Hepatocyte (in vitro differentiated cells): ENCODE data around the gene DRD5. TPM values are rescaled to one million over a fixed set of nuclear protein-coding genes. Genes with fewer than 3 reads are reported as not detected.
"Not testable (repeated sequence)": the region's sequence is repeated elsewhere in the genome, so short reads cannot be mapped to it uniquely, and the experiment has no call there.

Source experiments
- DNase-seq: peaks from one replicate; pipeline ENCODE4 v3.0.0-alpha.2; 2016; ENCODE audit warnings: low spot score
- H2AFZ ChIP-seq: fragments of 200-600 bp; sonication (generic); 2 replicates; pipeline ENCODE4 v1.6.0; 2016; ENCODE audit warnings: antibody characterized with exemption, mild to moderate bottlenecking
- H3K27ac ChIP-seq: fragments of 200-600 bp; sonication (generic); 2 replicates; pipeline ENCODE4 v1.5.1; 2016; ENCODE audit warnings: mild to moderate bottlenecking
- H3K27me3 ChIP-seq: fragments of 200-600 bp; sonication (generic); 2 replicates; pipeline ENCODE4 v1.6.1; 2016
- H3K36me3 ChIP-seq: fragments of 200-600 bp; sonication (generic); replicated peaks from 2 replicates; pipeline ENCODE4 v1.5.1; 2016; ENCODE audit warnings: low read depth; ENCODE audit not compliant: insufficient read depth
- H3K4me1 ChIP-seq: fragments of 200-600 bp; sonication (generic); 2 replicates; pipeline ENCODE4 v1.5.1; 2016; ENCODE audit warnings: mild to moderate bottlenecking, moderate library complexity; ENCODE audit not compliant: insufficient read depth
- H3K4me2 ChIP-seq: fragments of 200-600 bp; sonication (generic); 2 replicates; pipeline ENCODE4 v1.6.0; 2016
- H3K4me3 ChIP-seq: fragments of 200-600 bp; sonication (generic); 2 replicates; pipeline ENCODE4 v1.5.1; 2016; ENCODE audit warnings: mild to moderate bottlenecking
- H3K79me2 ChIP-seq: fragments of 200-600 bp; sonication (generic); 2 replicates; pipeline ENCODE4 v1.6.0; 2017; ENCODE audit warnings: mild to moderate bottlenecking
- H3K9me2 ChIP-seq: fragments of 200-600 bp; sonication (generic); replicated peaks from 2 replicates; pipeline ENCODE4 v1.6.0; 2017; ENCODE audit warnings: mild to moderate bottlenecking; ENCODE audit not compliant: insufficient read depth
- H3K9me3 ChIP-seq: fragments of 200-600 bp; sonication (generic); 2 replicates; pipeline ENCODE4 v1.5.1; 2016; ENCODE audit warnings: low read depth, mild to moderate bottlenecking
- H4K20me1 ChIP-seq: fragments of 200-600 bp; sonication (generic); 2 replicates; pipeline ENCODE4 v1.6.0; 2016; ENCODE audit warnings: mild to moderate bottlenecking; ENCODE audit not compliant: insufficient read depth, poor library complexity, severe bottlenecking
- CTCF ChIP-seq: fragments of 200-600 bp; sonication (generic); IDR thresholded peaks from 2 replicates; pipeline ENCODE4 v1.5.1; 2016; ENCODE audit warnings: antibody characterized with exemption, mild to moderate bottlenecking; ENCODE audit not compliant: poor library complexity
- EZH2 ChIP-seq: fragments of 200-600 bp; sonication (generic); IDR thresholded peaks from 2 replicates; pipeline ENCODE4 v1.6.1; 2016; ENCODE audit warnings: antibody characterized with exemption, mild to moderate bottlenecking, borderline replicate concordance
- EZH2phosphoT487 ChIP-seq: fragments of 200-600 bp; sonication (generic); IDR thresholded peaks from one replicate; pipeline ENCODE4 v1.6.1; 2018; ENCODE audit warnings: antibody characterized with exemption, mild to moderate bottlenecking, low read depth, moderate library complexity; ENCODE audit not compliant: unreplicated experiment, severe bottlenecking
- WGBS: methylation state at CpG from one replicate; pipeline ENCODE4 v1.1.6; 2016; ENCODE audit warnings: low lambda C conversion rate; ENCODE audit errors: missing lambda C conversion rate; 5-methylcytosine and 5-hydroxymethylcytosine counted together
- polyA plus RNA-seq: library from polyadenylated mRNA; unstranded; fragments of >200 nt; fragmentation: Nextera tagmentation; extraction: Ambion mirVana; gene quantifications from 2 replicates; pipeline ENCODE4 v1.2.1, GENCODE V29; 2016
- total RNA-seq: library from RNA; depleted of rRNA; stranded (reverse); fragments of >200 nt; gene quantifications from 2 replicates; pipeline ENCODE4 v1.2.3, GENCODE V29; 2014

Gene DRD5
- total and polyA plus RNA-seq, 2 experiments from 2014 or later: not detected

GRCh38 chr4:9773471-9773870 lies 8.0 kb upstream of the DRD5 start:
- 31% methylated on average over 3 of the region's 3 CpGs for WGBS
- no peaks in the 10 kb centered on the region for H3K79me2 ChIP-seq
- H3K4me3 ChIP-seq: no peak overlapping the region
- TF ChIP-seq CTCF (no peak), EZH2 (no peak), EZH2phosphoT487 (no peak)
- peaks cover 17% of the 10 kb centered on the region for H3K27me3 ChIP-seq
- no peak for DNase-seq
- H4K20me1 ChIP-seq: no peaks in the 10 kb centered on the region
- H3K36me3 ChIP-seq: no peaks in the 10 kb centered on the region
- no peaks in the 10 kb centered on the region for H3K9me3 ChIP-seq
- no peaks in the 10 kb centered on the region for H3K9me2 ChIP-seq
- no peaks in the 10 kb centered on the region for H3K4me1 ChIP-seq
- H3K27ac ChIP-seq: no peak overlapping the region
- no peak overlapping the region for H2AFZ ChIP-seq
- H3K4me2 ChIP-seq: no peak overlapping the region

- WGBS: 83% methylated on average over 19 of the region's 22 CpGs
Measured at GRCh38 chr4:9782136-9782436, 652 bp downstream of the DRD5 start.

GRCh38 chr4:9785891-9786290 lies 4.5 kb downstream of the DRD5 start:
- H2AFZ ChIP-seq, H3K36me3 ChIP-seq, H3K4me3 ChIP-seq, H3K9me3 ChIP-seq, H3K4me1 ChIP-seq, H4K20me1 ChIP-seq, H3K4me2 ChIP-seq, H3K9me2 ChIP-seq, H3K79me2 ChIP-seq: not testable (repeated sequence)
- DNase-seq: peak; percentile 35
- WGBS: 51% methylated on average over 5 of the region's 5 CpGs
- Histone ChIP-seq H3K27me3 (peaks cover 21% of the 10 kb centered on the region), H3K27ac (peak overlapping the region; percentile 61)

More at GRCh38 chr4:9782136-9782436, 652 bp downstream of the DRD5 start:
- Histone ChIP-seq H2AFZ (no peak overlapping the region), H3K27ac (no peak overlapping the region), H3K27me3 (peaks cover 44% of the 10 kb centered on the region), H3K4me2 (peak overlapping the region; percentile 77), H3K79me2 (no peaks in the 10 kb centered on the region), H4K20me1 (no peaks in the 10 kb centered on the region), H3K4me3 (no peak overlapping the region), H3K9me2 (no peaks in the 10 kb centered on the region), H3K9me3 (no peaks in the 10 kb centered on the region), H3K4me1 (no peaks in the 10 kb centered on the region), H3K36me3 (no peaks in the 10 kb centered on the region)
- no peak for DNase-seq
- TF ChIP-seq CTCF: no peak
- TF ChIP-seq EZH2: no peak
- no peak for TF ChIP-seq EZH2phosphoT487

GRCh38 chr4:9792381-9792780 lies 10.9 kb downstream of the DRD5 start:
- Histone ChIP-seq H3K36me3 (no peaks in the 10 kb centered on the region), H3K9me3 (no peaks in the 10 kb centered on the region), H2AFZ (no peak overlapping the region), H3K27me3 (no peaks in the 10 kb centered on the region), H4K20me1 (no peaks in the 10 kb centered on the region), H3K79me2 (no peaks in the 10 kb centered on the region), H3K4me3 (no peak overlapping the region), H3K4me1 (no peaks in the 10 kb centered on the region), H3K4me2 (no peak overlapping the region), H3K27ac (no peak overlapping the region), H3K9me2 (no peaks in the 10 kb centered on the region)
- TF ChIP-seq EZH2 (no peak), CTCF (no peak), EZH2phosphoT487 (no peak)
- 84% methylated on average over 3 of the region's 3 CpGs for WGBS
- no peak for DNase-seq

GRCh38 chr4:9796641-9797040 lies 15.2 kb downstream of the DRD5 start:
- not testable (repeated sequence) for H3K4me2 ChIP-seq, H3K9me3 ChIP-seq

More at GRCh38 chr4:9796641-9797040, 15.2 kb downstream of the DRD5 start:
- not testable (repeated sequence) for H3K4me1 ChIP-seq, H3K27ac ChIP-seq, H3K79me2 ChIP-seq, DNase-seq, H3K27me3 ChIP-seq, H3K36me3 ChIP-seq, H2AFZ ChIP-seq, H4K20me1 ChIP-seq, H3K9me2 ChIP-seq, H3K4me3 ChIP-seq
- WGBS: 60% methylated on average over 2 of the region's 2 CpGs
